HUES64 (cell line): ENCODE results near the gene PXK.

Experiments used
- H3K27ac ChIP-seq: 2 replicates; pipeline ENCODE4 v1.7.0; 2013; ENCODE audit warnings: low read depth, low read length, inconsistent platforms
- H3K27me3 ChIP-seq: 2 replicates; pipeline ENCODE4 v1.6.1; 2013; ENCODE audit warnings: mild to moderate bottlenecking, low read length; ENCODE audit not compliant: insufficient read depth
- H3K36me3 ChIP-seq: 2 replicates; pipeline ENCODE4 v1.6.1; 2013; ENCODE audit warnings: mild to moderate bottlenecking, low read length; ENCODE audit not compliant: insufficient read depth
- H3K4me1 ChIP-seq: 2 replicates; pipeline ENCODE4 v1.6.1; 2013; ENCODE audit warnings: mild to moderate bottlenecking, low read length, moderate library complexity; ENCODE audit not compliant: insufficient read depth
- H3K4me3 ChIP-seq: 2 replicates; pipeline ENCODE4 v1.5.1; 2013; ENCODE audit warnings: mild to moderate bottlenecking, low read length, moderate library complexity
- H3K9ac ChIP-seq: 2 replicates; pipeline ENCODE4 v1.6.1; 2013; ENCODE audit warnings: mild to moderate bottlenecking, low read depth, low read length
- H3K9me3 ChIP-seq: 2 replicates; pipeline ENCODE4 v1.6.1; 2013; ENCODE audit warnings: low read depth, low read length; ENCODE audit not compliant: insufficient read depth
- WGBS: fragments of 150-250, 120-280 bp; methylation state at CpG from one replicate; pipeline ENCODE4 v1.1.7; 2013; ENCODE audit warnings: missing lambda C conversion rate; 5-methylcytosine and 5-hydroxymethylcytosine counted together

PXK gene

GRCh38 chr3:58441514-58442450, 109.1 kb downstream of the PXK start:
- Histone ChIP-seq H3K4me1 (peaks cover 20% of the 10 kb centered on the region; the same call in 1 of the 2 replicates), H3K27me3 (no peaks in the 10 kb centered on the region)
- 72% methylated on average over 4 of the region's 4 CpGs for WGBS

GRCh38 chr3:58452176-58452575, 119.5 kb downstream of the PXK start:
- Histone ChIP-seq H3K36me3 (no peaks in the 10 kb centered on the region), H3K9ac (no peak overlapping the region), H3K27me3 (no peaks in the 10 kb centered on the region), H3K4me3 (no peak overlapping the region), H3K27ac (no peak overlapping the region), H3K4me1 (no peaks in the 10 kb centered on the region), H3K9me3 (peaks cover 12% of the 10 kb centered on the region)
- 78% methylated on average over 1 of the region's 1 CpG for WGBS

More at GRCh38 chr3:58441514-58442450, 109.1 kb downstream of the PXK start:
- H3K27ac ChIP-seq, result no peak overlapping the region; the same call in 1 of the 2 replicates
- no peaks in the 10 kb centered on the region for H3K9me3 ChIP-seq
- H3K36me3 ChIP-seq, result no peaks in the 10 kb centered on the region
- no peak overlapping the region for H3K9ac ChIP-seq
- H3K4me3 ChIP-seq, result no peak overlapping the region

GRCh38 chr3:58459160-58459559, 126.5 kb downstream of the PXK start:
- 95% methylated on average over 4 of the region's 4 CpGs for WGBS
- Histone ChIP-seq H3K9me3 (peaks cover 4% of the 10 kb centered on the region; the same call in 1 of the 2 replicates), H3K9ac (no peak overlapping the region), H3K4me3 (no peak overlapping the region), H3K27ac (no peak overlapping the region), H3K27me3 (no peaks in the 10 kb centered on the region), H3K4me1 (peaks cover 12% of the 10 kb centered on the region), H3K36me3 (no peaks in the 10 kb centered on the region)

GRCh38 chr3:58462829-58463180, 130.1 kb downstream of the PXK start:
- Histone ChIP-seq H3K27me3 (no peaks in the 10 kb centered on the region), H3K9me3 (no peaks in the 10 kb centered on the region), H3K27ac (peak overlapping the region; percentile 29; the same call in 1 of the 2 replicates), H3K4me1 (peaks cover 12% of the 10 kb centered on the region), H3K9ac (no peak overlapping the region), H3K4me3 (no peak overlapping the region), H3K36me3 (no peaks in the 10 kb centered on the region)
- 28% methylated on average over 4 of the region's 4 CpGs for WGBS

- Histone ChIP-seq H3K27ac (peak overlapping the region; percentile 29; the same call in 1 of the 2 replicates), H3K9me3 (no peaks in the 10 kb centered on the region), H3K36me3 (no peaks in the 10 kb centered on the region), H3K27me3 (no peaks in the 10 kb centered on the region), H3K4me3 (no peak overlapping the region), H3K4me1 (peaks cover 12% of the 10 kb centered on the region), H3K9ac (no peak overlapping the region)
- WGBS, result 32% methylated on average over 15 of the region's 18 CpGs
Measured at GRCh38 chr3:58463181-58463941, 130.7 kb downstream of the PXK start.

- Histone ChIP-seq H3K36me3 (no peaks in the 10 kb centered on the region), H3K9ac (no peak overlapping the region), H3K27ac (no peak overlapping the region), H3K27me3 (no peaks in the 10 kb centered on the region), H3K4me1 (peaks cover 12% of the 10 kb centered on the region), H3K9me3 (no peaks in the 10 kb centered on the region), H3K4me3 (no peak overlapping the region)
- WGBS, result 53% methylated on average over 4 of the region's 5 CpGs
Measured at GRCh38 chr3:58463942-58464271, 131.2 kb downstream of the PXK start.

GRCh38 chr3:58464866-58465265, 132.2 kb downstream of the PXK start:
- Histone ChIP-seq H3K27ac (no peak overlapping the region), H3K9ac (no peak overlapping the region), H3K36me3 (no peaks in the 10 kb centered on the region), H3K9me3 (no peaks in the 10 kb centered on the region), H3K4me1 (peaks cover 12% of the 10 kb centered on the region), H3K27me3 (no peaks in the 10 kb centered on the region), H3K4me3 (no peak overlapping the region)
- WGBS, result 90% methylated on average over 3 of the region's 3 CpGs

- Histone ChIP-seq H3K27ac (no peak overlapping the region), H3K9me3 (no peaks in the 10 kb centered on the region), H3K27me3 (no peaks in the 10 kb centered on the region), H3K4me3 (no peak overlapping the region), H3K36me3 (no peaks in the 10 kb centered on the region), H3K4me1 (peaks cover 29% of the 10 kb centered on the region), H3K9ac (no peak overlapping the region)
- WGBS, result 92% methylated on average over 4 of the region's 4 CpGs
Measured at GRCh38 chr3:58466899-58467563, 134.3 kb downstream of the PXK start.

- WGBS, result 81% methylated on average over 3 of the region's 4 CpGs
- Histone ChIP-seq H3K27ac (no peak overlapping the region), H3K4me1 (peaks cover 21% of the 10 kb centered on the region)
Measured at GRCh38 chr3:58469096-58469495, 136.4 kb downstream of the PXK start.

GRCh38 chr3:58470363-58471024, 137.8 kb downstream of the PXK start:
- 91% methylated on average over 11 of the region's 12 CpGs for WGBS
- Histone ChIP-seq H3K27ac (no peak overlapping the region), H3K9me3 (no peaks in the 10 kb centered on the region), H3K36me3 (no peaks in the 10 kb centered on the region), H3K4me3 (no peak overlapping the region), H3K27me3 (no peaks in the 10 kb centered on the region), H3K9ac (no peak overlapping the region), H3K4me1 (peaks cover 21% of the 10 kb centered on the region)

More at GRCh38 chr3:58469096-58469495, 136.4 kb downstream of the PXK start:
- H3K27me3 ChIP-seq, result no peaks in the 10 kb centered on the region
- H3K9me3 ChIP-seq, result no peaks in the 10 kb centered on the region
- H3K36me3 ChIP-seq, result no peaks in the 10 kb centered on the region
- H3K9ac ChIP-seq, result no peak overlapping the region
- no peak overlapping the region for H3K4me3 ChIP-seq
